RWPE2 (cell line): Measurements from ENCODE around the gene RPS6KL1.
A peak's percentile ranks its signal among the peaks of the same experiment; 100 is the strongest.

Experiments
- ATAC-seq: fragments of 200-7000 bp; cut with Tn5 transposase; 3 replicates; pipeline ENCODE4 v1.9.1; 2021; ENCODE audit warnings: low read depth
- DNase-seq: peaks from one replicate; pipeline ENCODE4 v3.0.0-alpha.2; 2020; ENCODE audit warnings: low spot score
- H3K27ac ChIP-seq: fragments of 450-650 bp; 2 replicates; pipeline ENCODE4 v1.5.1; 2017; ENCODE audit warnings: mild to moderate bottlenecking; ENCODE audit not compliant: poor library complexity, severe bottlenecking
- H3K27me3 ChIP-seq: fragments of 250-450 bp; sonication (Bioruptor Pico); 2 replicates; pipeline ENCODE4 v1.5.1; 2021; ENCODE audit warnings: mild to moderate bottlenecking, moderate library complexity; ENCODE audit not compliant: insufficient read depth, poor library complexity, severe bottlenecking
- H3K36me3 ChIP-seq: fragments of 250-450 bp; sonication (Bioruptor Pico); 2 replicates; pipeline ENCODE4 v1.5.1; 2020; ENCODE audit warnings: low read depth, mild to moderate bottlenecking, moderate library complexity
- H3K4me1 ChIP-seq: fragments of 250-450 bp; sonication (Bioruptor Pico); 2 replicates; pipeline ENCODE4 v1.5.1; 2021; ENCODE audit warnings: mild to moderate bottlenecking, moderate library complexity; ENCODE audit not compliant: insufficient read depth, poor library complexity, severe bottlenecking
- H3K4me3 ChIP-seq: fragments of 250-450 bp; sonication (Bioruptor Pico); 2 replicates; pipeline ENCODE4 v1.5.1; 2021; ENCODE audit warnings: mild to moderate bottlenecking, moderate library complexity; ENCODE audit not compliant: severe bottlenecking
- H3K9me3 ChIP-seq: fragments of 250-450 bp; sonication (Bioruptor Pico); 2 replicates; pipeline ENCODE4 v1.5.1; 2021; ENCODE audit warnings: mild to moderate bottlenecking, moderate library complexity; ENCODE audit not compliant: severe bottlenecking
- CTCF ChIP-seq: fragments of 450-650 bp; IDR thresholded peaks from one replicate; pipeline ENCODE4 v1.5.1; 2017; ENCODE audit warnings: mild to moderate bottlenecking, moderate library complexity; ENCODE audit not compliant: poor library complexity, severe bottlenecking

Gene RPS6KL1

GRCh38 chr14:74907744-74908143 is 15.3 kb downstream of the RPS6KL1 start:
- Histone ChIP-seq H3K27ac (no peak overlapping the region), H3K4me3 (no peak overlapping the region), H3K4me1 (no peaks in the 10 kb centered on the region), H3K36me3 (peaks cover 20% of the 10 kb centered on the region), H3K9me3 (no peaks in the 10 kb centered on the region), H3K27me3 (no peaks in the 10 kb centered on the region)
- no peak for TF ChIP-seq CTCF
- DNase-seq (no peak), ATAC-seq (no peak)

DNA sequence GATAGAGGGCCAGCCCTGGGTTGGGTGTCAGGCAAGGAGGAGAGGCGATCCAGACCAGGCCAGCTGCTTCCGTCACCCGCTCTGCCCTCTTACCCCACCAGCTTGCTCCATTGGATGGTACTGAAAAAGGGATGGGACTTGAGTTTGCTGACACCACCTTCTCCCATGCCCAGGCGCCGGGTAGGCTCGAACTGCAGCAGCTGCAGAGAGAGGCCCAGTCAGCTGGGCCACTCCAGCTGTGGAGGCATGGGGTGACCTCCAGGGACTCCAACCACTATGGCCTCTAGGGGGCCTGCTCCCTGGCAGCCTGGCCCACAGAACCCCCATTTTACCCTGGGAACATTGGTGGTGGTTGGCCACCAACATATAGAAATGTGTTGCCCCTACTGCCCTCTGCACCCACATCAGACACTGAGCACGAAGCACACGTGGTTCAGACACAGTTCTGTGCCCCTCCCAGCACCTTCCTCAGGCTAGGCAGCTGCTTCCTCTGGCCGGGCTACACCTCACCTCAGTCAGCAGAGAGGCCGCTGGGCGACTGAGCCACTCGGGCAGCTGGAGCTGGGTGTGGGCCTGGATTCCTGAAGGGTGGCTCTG is 16.0 kb downstream of the RPS6KL1 start:
- Histone ChIP-seq H3K9me3 (no peaks in the 10 kb centered on the region), H3K27me3 (no peaks in the 10 kb centered on the region), H3K36me3 (peaks cover 24% of the 10 kb centered on the region), H3K4me3 (no peak overlapping the region), H3K27ac (no peak overlapping the region), H3K4me1 (no peaks in the 10 kb centered on the region)
- TF ChIP-seq CTCF, result no peak
- ATAC-seq (0 out of 3 replicates have a peak, but pooled peaks have one; percentile 1), DNase-seq (no peak)

DNA sequence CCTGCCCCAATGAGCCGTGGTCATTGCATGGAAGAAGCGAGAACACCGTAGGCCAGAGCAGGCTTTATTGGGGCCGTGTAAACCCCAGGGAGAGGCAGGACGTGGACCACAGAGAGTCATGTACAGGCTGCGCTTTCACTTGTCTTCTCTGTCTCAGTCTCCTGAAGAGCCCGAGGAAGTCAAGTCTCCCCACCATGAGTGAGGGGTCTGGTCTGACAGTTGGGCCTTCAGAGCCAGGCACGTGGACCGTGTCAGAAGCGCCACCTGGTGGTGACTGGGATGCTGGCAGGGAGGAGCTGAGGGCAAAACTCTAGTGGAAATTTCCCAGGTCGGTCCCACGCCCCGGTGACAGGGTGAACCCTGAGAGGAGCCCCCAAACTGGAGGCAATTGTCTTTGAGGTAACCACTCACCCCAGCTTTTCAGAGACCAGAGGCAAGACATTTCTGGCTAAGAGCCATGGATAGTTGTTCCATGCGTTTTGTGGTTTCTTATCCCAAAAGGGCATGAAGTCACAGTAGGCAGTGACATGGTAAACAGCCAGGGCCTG is 17.4 kb downstream of the RPS6KL1 start:
- H3K9me3 ChIP-seq, result no peaks in the 10 kb centered on the region
- peak; percentile 37 for ATAC-seq
- DNase-seq, result no peak
- peaks cover 37% of the 10 kb centered on the region for H3K36me3 ChIP-seq
- H3K27ac ChIP-seq, result no peak overlapping the region
- no peaks in the 10 kb centered on the region for H3K27me3 ChIP-seq
- no peaks in the 10 kb centered on the region for H3K4me1 ChIP-seq
- TF ChIP-seq CTCF, result peak; percentile 98
- H3K4me3 ChIP-seq, result no peak overlapping the region

DNA sequence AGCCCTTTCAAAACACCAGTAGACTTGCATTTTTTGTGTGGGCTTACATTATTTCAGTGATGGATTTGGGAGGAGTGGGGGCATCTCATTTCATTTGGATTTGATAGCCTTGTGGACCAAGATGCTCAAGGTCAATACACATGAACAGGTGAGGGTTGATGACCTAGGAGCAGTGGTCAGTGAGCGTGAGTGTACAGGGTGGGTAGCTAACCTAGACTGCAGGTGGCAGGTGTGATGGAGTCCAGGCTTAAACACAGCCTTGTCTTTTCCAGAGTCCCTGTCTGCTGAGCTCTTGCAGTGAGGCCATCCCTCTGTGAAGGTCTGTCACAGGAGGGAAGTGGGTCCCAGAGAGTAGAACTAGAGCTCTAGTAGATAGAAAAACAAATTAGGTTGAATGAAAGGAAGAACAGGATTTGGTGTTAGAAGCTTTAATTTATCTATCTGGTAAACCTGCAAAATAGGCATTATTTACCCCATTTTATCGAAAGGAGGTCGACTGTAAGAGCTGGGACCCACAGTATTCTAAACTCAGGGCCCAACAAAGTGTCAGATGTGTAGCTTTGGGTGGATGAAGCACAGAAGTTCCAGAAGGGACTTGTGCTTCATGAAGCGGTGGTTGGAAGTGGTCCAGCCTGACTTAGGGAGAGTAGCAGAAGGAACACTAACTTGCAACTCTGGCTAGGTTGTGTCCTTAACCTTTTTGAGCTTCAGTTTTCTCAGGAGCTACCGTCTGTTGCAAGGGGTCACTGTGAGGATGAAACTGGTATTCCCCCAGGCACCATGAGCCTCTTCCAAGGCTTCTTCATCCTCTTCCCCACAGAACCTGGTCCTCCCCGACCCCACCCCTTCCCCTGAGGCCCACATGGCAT is 18.2 kb downstream of the RPS6KL1 start:
- peaks cover 45% of the 10 kb centered on the region for H3K36me3 ChIP-seq
- no peak overlapping the region for H3K27ac ChIP-seq
- H3K4me3 ChIP-seq, result no peak overlapping the region
- ATAC-seq (peak; percentile 1; the same call in 2 of the 3 replicates), DNase-seq (no peak)
- H3K4me1 ChIP-seq, result no peaks in the 10 kb centered on the region
- TF ChIP-seq CTCF, result no peak
- no peaks in the 10 kb centered on the region for H3K27me3 ChIP-seq
- H3K9me3 ChIP-seq, result no peaks in the 10 kb centered on the region
